ENCODE results near the gene TCERG1L.

DNA sequence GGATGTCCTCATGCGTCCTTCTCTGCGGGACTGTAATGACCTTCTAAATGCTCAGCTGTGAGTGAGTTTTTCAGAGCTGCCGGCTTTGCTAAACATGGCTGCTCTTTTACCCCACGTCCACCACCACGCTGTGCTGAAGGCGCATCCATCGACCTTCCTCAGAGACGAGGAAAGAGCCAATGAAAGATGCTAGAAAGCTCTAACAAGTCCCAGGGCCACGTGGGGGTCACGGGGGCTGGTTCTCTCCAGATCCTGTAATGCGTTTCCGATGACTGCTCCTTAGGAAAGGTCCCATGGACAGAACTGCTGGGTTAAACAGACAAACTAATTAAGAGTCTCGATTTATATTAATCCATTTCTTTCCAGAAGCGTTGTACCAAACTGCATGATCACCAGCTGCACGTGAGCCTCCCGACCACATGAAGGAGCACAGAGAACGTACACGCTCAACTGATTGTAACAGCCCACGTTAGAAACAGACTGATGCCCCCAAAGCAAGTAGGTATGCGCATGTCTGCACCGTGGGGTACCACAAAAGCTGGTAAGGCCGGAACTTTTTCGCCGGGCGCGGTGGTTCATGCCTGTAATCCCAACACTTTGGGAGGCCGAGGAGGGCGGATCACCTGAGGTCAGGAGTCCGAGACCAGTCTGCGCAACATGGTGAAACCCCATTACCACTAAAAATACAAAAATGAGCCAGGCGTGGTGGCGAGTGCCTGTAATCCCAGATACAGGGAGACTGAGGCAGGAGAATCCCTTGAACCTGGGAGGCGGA, 109.6 kb downstream of the TCERG1L start:
- TF ChIP-seq, protein P1, sequence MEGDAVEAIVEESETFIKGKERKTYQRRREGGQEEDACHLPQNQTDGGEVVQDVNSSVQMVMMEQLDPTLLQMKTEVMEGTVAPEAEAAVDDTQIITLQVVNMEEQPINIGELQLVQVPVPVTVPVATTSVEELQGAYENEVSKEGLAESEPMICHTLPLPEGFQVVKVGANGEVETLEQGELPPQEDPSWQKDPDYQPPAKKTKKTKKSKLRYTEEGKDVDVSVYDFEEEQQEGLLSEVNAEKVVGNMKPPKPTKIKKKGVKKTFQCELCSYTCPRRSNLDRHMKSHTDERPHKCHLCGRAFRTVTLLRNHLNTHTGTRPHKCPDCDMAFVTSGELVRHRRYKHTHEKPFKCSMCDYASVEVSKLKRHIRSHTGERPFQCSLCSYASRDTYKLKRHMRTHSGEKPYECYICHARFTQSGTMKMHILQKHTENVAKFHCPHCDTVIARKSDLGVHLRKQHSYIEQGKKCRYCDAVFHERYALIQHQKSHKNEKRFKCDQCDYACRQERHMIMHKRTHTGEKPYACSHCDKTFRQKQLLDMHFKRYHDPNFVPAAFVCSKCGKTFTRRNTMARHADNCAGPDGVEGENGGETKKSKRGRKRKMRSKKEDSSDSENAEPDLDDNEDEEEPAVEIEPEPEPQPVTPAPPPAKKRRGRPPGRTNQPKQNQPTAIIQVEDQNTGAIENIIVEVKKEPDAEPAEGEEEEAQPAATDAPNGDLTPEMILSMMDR (IDR thresholded peaks at IDR 0.05; ENCODE audit: poor library complexity, severe bottlenecking): no peak
- TF ChIP-seq EP300 (conservative IDR thresholded peaks at IDR 0.05; ENCODE audit: poor library complexity, severe bottlenecking): no peak
- no peak for TF ChIP-seq TAF1 (IDR thresholded peaks at IDR 0.05; ENCODE audit: low read depth)
- TF ChIP-seq, protein P2, sequence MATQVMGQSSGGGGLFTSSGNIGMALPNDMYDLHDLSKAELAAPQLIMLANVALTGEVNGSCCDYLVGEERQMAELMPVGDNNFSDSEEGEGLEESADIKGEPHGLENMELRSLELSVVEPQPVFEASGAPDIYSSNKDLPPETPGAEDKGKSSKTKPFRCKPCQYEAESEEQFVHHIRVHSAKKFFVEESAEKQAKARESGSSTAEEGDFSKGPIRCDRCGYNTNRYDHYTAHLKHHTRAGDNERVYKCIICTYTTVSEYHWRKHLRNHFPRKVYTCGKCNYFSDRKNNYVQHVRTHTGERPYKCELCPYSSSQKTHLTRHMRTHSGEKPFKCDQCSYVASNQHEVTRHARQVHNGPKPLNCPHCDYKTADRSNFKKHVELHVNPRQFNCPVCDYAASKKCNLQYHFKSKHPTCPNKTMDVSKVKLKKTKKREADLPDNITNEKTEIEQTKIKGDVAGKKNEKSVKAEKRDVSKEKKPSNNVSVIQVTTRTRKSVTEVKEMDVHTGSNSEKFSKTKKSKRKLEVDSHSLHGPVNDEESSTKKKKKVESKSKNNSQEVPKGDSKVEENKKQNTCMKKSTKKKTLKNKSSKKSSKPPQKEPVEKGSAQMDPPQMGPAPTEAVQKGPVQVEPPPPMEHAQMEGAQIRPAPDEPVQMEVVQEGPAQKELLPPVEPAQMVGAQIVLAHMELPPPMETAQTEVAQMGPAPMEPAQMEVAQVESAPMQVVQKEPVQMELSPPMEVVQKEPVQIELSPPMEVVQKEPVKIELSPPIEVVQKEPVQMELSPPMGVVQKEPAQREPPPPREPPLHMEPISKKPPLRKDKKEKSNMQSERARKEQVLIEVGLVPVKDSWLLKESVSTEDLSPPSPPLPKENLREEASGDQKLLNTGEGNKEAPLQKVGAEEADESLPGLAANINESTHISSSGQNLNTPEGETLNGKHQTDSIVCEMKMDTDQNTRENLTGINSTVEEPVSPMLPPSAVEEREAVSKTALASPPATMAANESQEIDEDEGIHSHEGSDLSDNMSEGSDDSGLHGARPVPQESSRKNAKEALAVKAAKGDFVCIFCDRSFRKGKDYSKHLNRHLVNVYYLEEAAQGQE (IDR thresholded peaks at IDR 0.05; ENCODE audit: borderline replicate concordance): no peak
- no peak for TF ChIP-seq MXI1 (conservative IDR thresholded peaks at IDR 0.05; ENCODE audit: poor library complexity, severe bottlenecking)
- no peak for TF ChIP-seq SMC3 (conservative IDR thresholded peaks at IDR 0.05; ENCODE audit: poor library complexity)
- TF ChIP-seq POLR2AphosphoS5 (IDR thresholded peaks at IDR 0.05): no peak
- no peak for TF ChIP-seq EZH2 (IDR thresholded peaks at IDR 0.05; ENCODE audit: borderline replicate concordance, insufficient read depth, low read length, poor library complexity, severe bottlenecking)
- TF ChIP-seq RAD21 (conservative IDR thresholded peaks at IDR 0.05): no peak
